ENCODE data around the gene CDC73. TPM values are rescaled to one million over a fixed set of nuclear protein-coding genes. Genes with fewer than 3 reads are reported as not detected.
"Not testable (repeated sequence)": the region's sequence is repeated elsewhere in the genome, so short reads cannot be mapped to it uniquely, and the experiment has no call there.

The CDC73 gene
- total RNA-seq, 1 donor from 2014 or later, result 57.7 TPM

DNA sequence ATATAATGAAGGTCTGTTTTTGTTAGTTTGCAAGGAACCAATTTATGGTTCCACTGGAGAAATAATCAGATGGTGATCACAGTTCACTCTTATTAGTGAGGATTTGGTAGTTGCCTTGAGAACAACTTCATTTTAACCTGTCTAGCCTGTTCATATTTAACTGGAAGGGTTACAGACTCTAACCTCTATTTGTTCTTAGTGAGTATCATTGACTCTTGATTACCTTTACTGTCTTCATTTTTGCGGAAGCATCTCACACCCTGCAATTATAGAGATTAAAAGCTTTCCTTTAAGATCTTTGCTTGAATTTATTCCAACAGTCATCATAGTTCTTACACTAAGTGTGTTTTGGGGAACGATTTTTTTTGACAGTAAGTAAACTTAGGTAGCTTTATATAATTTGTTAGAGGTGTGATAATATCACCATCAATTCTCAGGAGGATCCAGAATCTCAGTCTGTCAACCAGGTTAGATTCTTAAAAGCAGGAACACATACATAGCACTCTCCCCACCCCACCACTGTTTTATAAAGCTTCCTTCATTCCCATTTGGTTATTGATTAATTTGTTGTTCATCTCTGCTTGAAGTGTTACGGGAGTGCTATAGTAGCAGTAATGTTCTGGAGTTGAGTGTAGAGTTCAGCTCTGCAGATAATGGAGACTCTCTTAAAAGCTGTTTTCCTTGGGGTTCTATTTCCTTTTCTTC, 34.4 kb downstream of the CDC73 start:
- intact Hi-C loops (cut with DNase I), result no loop called here
- no peak for DNase-seq (ENCODE audit: low spot score)

DNA sequence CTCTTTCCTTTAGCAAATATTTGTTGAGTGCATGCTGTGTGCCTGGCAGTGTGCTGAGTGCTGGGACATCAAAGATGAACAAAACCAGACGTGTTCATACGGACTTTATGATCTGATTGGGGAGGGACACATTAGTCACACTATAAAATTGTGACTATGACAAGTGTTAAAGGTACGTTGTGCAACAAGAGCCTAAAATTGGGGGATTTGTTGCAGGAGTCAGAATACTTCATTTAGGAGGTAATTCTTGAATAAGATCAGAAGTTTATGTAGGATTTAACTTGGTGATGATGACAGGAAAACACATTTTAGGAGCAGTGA, 35.0 kb downstream of the CDC73 start:
- DNase-seq (ENCODE audit: low spot score), result no peak
- intact Hi-C loops (cut with DNase I), result no loop called here

- no peak for DNase-seq (ENCODE audit: low spot score)
- intact Hi-C loops (cut with DNase I), result no loop called here
These were observed 35.5 kb downstream of the CDC73 start for GRCh38 chr1:193157360-193157759.

DNA sequence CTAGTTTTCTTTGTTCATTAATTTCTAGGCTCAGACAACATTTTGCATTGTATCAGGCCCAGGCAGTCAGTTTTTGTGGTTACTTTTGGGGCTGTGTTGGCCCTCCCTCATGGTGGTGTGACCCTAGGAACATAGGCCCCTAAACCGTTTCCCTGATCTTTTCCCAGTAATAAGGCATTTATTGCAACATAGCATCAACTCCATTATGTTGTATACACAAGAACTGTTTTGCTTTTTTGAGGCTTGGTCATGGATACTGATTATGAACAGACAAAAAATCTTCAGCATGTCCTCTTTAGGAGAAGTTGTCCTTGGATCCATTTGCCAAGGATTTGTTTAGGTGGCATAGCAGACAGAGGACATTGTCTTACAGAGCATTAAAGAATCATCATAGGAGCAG, 54.3 kb downstream of the CDC73 start:
- intact Hi-C loops (cut with DNase I), result no loop called here
- no peak for DNase-seq (ENCODE audit: low spot score)

DNA sequence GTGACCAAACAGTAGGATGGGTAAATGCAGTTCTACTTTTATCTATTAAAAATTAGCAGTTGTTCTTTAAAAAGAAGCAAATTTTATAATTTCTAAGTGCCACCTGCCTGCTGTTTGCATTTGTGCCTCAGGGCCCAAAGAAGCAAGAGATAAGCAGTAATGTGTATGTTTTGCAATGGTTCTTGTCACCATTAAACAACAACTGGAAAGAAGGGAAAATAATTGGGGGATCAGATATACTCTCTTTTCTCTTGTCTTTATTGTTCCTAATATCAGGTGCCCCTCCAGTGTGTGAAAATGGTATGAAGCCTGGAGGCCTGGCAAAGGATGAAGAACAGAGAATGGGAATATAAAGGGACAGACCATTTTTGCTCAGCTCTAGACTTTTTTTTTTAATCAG, 55.0 kb downstream of the CDC73 start:
- no peak for DNase-seq (ENCODE audit: low spot score)
- intact Hi-C loops (cut with DNase I), result no loop called here

DNA sequence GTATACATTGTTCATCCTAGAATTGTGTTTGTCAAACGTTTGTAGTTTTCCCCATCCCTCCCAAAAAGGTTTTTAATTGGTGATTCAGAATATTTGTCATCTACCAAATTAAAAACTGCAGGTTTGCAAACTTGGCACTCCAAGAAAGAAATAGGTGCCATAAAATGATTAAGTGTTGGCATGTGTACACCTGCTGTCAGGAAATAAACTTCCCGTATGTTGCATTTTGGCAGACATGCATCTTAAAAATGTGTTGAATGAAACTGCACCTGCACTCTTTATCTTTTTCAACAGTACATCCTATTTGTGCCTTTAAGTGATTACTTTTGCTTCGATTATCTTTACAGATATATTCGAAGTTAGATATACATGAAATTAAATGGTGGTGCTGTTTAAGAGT, 57.3 kb downstream of the CDC73 start:
- intact Hi-C loops (cut with DNase I), result no loop called here

DNA sequence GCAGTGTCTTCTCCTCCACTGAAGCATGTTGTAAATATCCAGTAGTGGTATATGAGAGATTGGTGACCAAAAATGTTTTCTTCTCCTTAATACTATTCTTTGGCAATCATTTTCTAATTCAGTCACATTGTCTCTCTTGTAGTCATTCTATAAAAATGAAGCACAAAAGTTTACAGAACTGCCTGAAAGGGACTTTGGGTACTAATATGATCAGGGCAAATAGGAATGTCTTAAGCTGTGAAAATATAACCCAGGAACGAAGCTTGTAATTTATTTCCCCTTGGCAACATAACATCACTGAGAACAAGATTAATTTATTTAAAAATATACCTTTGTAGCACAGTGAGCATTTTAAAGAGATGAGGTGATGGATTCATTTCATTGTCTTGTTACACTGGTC, 59.7 kb downstream of the CDC73 start:
- no peak for DNase-seq (ENCODE audit: low spot score)
- intact Hi-C loops (cut with DNase I), result loop anchor here (10.0 kb wide), 5 partner anchors 403 to 1113 kb away; no protein-coding TSS in a partner anchor

More for the DNA sequence above, 57.3 kb downstream of the CDC73 start:
- DNase-seq (ENCODE audit: low spot score), result no peak

- DNase-seq (ENCODE audit: low spot score), result no peak
- intact Hi-C loops (cut with DNase I), result loop anchor here (10.0 kb wide), 5 partner anchors 403 to 1113 kb away; no protein-coding TSS in a partner anchor
These were observed 60.2 kb downstream of the CDC73 start for GRCh38 chr1:193181985-193182384.

DNA sequence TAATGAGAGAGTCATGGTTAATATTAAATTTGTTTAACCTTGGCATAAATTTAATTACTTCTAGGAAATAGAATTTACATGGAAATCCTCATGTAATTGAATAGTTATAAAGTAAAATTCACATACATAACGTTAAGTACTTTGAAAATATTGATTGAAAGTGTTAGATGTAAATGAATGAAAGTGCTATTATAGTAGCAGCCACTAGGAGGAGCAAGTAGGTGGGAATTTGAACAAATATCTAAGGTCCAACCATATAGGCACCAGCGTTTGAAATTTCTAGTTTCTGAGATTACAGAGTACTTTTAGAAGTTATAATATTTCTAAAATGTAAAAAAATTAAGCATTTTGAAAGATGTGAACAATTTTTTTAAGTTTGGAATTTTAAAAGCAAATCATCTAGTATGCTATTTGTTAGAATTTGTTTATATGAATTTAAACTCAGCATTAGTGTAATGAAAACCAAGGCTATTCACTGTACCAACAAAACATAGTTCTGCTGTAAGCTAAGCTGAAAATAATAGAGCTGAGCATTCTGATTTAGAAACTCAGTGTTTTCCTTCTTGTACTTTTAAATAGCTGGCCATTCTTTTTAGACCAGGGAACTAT, 61.3 kb downstream of the CDC73 start:
- DNase-seq (ENCODE audit: low spot score), result no peak
- intact Hi-C loops (cut with DNase I), result loop anchor here (10.0 kb wide), 5 partner anchors 402 to 1112 kb away; no protein-coding TSS in a partner anchor

GRCh38 chr1:193184776-193185175, 62.9 kb downstream of the CDC73 start:
- intact Hi-C loops (cut with DNase I), result loop anchor here (5.0 to 10.0 kb wide), 7 partner anchors 223 to 1110 kb away; no protein-coding TSS in a partner anchor
- no peak for DNase-seq (ENCODE audit: low spot score)

DNA sequence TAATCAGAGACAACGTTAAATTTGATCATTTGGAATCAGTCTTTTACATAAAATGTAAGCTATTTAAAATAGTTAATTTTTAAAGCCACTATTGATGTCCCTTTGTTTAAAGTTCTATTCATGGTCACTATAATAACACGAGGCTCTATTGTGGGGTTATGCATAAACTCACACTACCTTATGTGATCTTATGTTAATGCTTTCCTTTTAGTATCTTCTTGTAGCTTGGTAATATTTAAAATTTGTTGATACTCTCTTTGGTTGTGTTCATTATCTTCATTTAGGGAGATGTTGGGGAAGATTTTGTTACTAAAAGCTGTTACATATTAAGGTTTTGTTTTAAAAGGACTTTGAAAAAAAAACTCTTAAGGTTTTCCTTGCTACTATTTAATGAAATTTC, 63.4 kb downstream of the CDC73 start:
- no peak for DNase-seq (ENCODE audit: low spot score)
- intact Hi-C loops (cut with DNase I), result loop anchor here (5.0 to 10.0 kb wide), 7 partner anchors 222 to 1110 kb away; no protein-coding TSS in a partner anchor

DNA sequence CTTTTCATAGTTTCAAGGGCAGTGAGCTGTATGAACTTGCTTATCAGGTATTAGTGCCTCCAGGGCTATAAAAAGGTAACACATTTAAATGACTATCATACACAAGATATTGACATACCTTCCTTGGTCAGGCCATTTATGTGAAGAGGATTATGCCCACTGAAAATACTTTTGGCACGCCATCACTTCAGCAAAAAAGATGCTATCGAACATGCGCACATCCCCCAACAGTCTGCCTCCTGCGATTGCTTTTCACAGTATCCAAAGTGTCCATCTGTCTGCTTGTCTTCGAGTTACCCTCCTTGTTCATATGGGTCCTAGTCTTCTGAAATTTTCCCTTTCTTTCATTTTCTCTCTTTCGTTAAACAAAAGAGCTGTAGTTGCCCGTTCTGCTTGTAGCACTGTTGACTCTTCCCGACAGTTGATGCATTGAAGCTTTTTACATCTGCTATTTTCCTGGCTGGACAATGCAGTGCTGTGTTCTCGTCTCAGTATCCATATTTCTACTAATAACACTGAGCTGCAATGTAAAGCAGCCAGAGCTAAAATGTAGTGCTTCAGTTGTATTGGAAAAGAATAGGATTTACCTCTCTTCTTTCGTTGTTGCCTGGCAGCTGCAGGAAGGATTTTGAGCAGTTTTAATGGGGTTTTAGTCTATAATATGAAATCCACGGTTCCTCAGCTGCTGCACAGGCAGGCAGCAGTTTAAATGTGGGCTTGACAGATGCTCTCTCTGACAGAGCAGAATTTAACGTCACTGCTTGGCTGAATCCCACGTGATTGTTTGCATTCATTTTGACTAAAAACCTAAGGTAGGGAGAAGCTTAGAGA, 64.3 kb downstream of the CDC73 start, which contains the start of gene B3GALT2:
Gene B3GALT2, minus strand, starts transcription at position 713 of the 831 bp plus-strand sequence. CDS start 5,051 bp downstream, outside the sequence.
- no peak for DNase-seq (ENCODE audit: low spot score)
- intact Hi-C loops (cut with DNase I), result loop anchor here (5.0 to 10.0 kb wide), 7 partner anchors 221 to 1109 kb away; no protein-coding TSS in a partner anchor

- DNase-seq (ENCODE audit: low spot score), result no peak
- intact Hi-C loops (cut with DNase I), result loop anchor here (5.0 to 10.0 kb wide), 7 partner anchors 220 to 1108 kb away; no protein-coding TSS in a partner anchor
These were observed 65.3 kb downstream of the CDC73 start for GRCh38 chr1:193187114-193187513.

GRCh38 chr1:193188915-193189314, 67.1 kb downstream of the CDC73 start:
- intact Hi-C loops (cut with DNase I), result loop anchor here (5.0 to 10.0 kb wide), 7 partner anchors 218 to 1106 kb away; no protein-coding TSS in a partner anchor
- DNase-seq (ENCODE audit: low spot score), result not testable (repeated sequence)

- DNase-seq (ENCODE audit: low spot score), result no peak
- intact Hi-C loops (cut with DNase I), result loop anchor here (5.0 to 10.0 kb wide), 7 partner anchors 218 to 1105 kb away; no protein-coding TSS in a partner anchor
These were observed 67.7 kb downstream of the CDC73 start for GRCh38 chr1:193189442-193190095.

- no peak for DNase-seq (ENCODE audit: low spot score)
- intact Hi-C loops (cut with DNase I), result no loop called here
These were observed 68.4 kb downstream of the CDC73 start for GRCh38 chr1:193190096-193190744.

- DNase-seq (ENCODE audit: low spot score), result no peak
- intact Hi-C loops (cut with DNase I), result no loop called here
These were observed 70.8 kb downstream of the CDC73 start for GRCh38 chr1:193192586-193192985.

GRCh38 chr1:193199940-193200339, 78.1 kb downstream of the CDC73 start:
- intact Hi-C loops (cut with DNase I), result no loop called here
- no peak for DNase-seq (ENCODE audit: low spot score)

- DNase-seq (ENCODE audit: low spot score), result no peak
- intact Hi-C loops (cut with DNase I), result no loop called here
These were observed 79.2 kb downstream of the CDC73 start for GRCh38 chr1:193201021-193201420.

Data from cardiac septum (tissue), 1 donor.